Measurements from ENCODE around the gene PPP1R9A. TPM values are rescaled to one million over a fixed set of nuclear protein-coding genes. Genes with fewer than 3 reads are reported as not detected.

PPP1R9A gene
- total and polyA plus RNA-seq, 10 of the 15 experiments (the other 5 are each of a cell fraction or from before 2014, with no cell fraction given), result 0.04 to 0.12 TPM; not detected in 8

DNA sequence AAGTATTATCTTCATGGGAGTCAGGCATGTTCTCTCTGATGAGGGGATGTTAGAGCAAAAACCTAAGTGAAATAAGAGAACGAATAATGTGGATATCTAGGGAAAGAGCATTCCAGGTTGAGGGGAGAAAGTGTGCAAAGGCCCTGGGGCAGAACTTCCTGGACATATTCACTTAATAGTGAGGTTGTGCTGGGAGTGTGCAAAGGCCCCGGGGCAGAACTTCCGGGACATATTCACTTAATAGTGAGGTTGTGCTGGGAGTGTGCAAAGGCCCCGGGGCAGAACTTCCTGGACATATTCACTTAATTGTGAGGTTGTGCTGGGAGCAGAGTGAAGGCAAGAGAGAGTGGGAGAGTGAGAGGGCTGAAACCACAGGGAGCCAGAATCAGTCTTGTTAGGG, 405.2 kb downstream of the PPP1R9A start:
- ChIA-PET SMC1A (ENCODE audit: uncharacterized antibody, unreplicated experiment) (interaction anchor here (0.7 to 1.5 kb wide), 2 partner anchors 18 to 29 kb away, joined by 3 to 4 read pairs; no protein-coding TSS in a partner anchor), RAD21 (ENCODE audit: unreplicated experiment) (interaction anchor here (1.2 kb wide), 1 partner anchor 164 kb away, joined by 3 read pairs; no protein-coding TSS in a partner anchor), CTCF (no interaction called here), POLR2A (no interaction called here)
- H3K4me1 ChIP-seq (ENCODE audit: control insufficient read depth, insufficient read depth, low read length), result no peaks in the 10 kb centered on the region
- WGBS (ENCODE audit: insufficient coverage, insufficient replicate concordance, low lambda C conversion rate, missing lambda C conversion rate), result 73% methylated on average over 4 of the region's 4 CpGs
- H3K4me3 ChIP-seq, result no peak overlapping the region
- H2AFZ ChIP-seq (ENCODE audit: control insufficient read depth, low read depth, low read length), result no peak overlapping the region
- TF ChIP-seq YY1 (IDR thresholded peaks at IDR 0.05; ENCODE audit: low read depth, low read length), result no peak
- TF ChIP-seq, protein P1, sequence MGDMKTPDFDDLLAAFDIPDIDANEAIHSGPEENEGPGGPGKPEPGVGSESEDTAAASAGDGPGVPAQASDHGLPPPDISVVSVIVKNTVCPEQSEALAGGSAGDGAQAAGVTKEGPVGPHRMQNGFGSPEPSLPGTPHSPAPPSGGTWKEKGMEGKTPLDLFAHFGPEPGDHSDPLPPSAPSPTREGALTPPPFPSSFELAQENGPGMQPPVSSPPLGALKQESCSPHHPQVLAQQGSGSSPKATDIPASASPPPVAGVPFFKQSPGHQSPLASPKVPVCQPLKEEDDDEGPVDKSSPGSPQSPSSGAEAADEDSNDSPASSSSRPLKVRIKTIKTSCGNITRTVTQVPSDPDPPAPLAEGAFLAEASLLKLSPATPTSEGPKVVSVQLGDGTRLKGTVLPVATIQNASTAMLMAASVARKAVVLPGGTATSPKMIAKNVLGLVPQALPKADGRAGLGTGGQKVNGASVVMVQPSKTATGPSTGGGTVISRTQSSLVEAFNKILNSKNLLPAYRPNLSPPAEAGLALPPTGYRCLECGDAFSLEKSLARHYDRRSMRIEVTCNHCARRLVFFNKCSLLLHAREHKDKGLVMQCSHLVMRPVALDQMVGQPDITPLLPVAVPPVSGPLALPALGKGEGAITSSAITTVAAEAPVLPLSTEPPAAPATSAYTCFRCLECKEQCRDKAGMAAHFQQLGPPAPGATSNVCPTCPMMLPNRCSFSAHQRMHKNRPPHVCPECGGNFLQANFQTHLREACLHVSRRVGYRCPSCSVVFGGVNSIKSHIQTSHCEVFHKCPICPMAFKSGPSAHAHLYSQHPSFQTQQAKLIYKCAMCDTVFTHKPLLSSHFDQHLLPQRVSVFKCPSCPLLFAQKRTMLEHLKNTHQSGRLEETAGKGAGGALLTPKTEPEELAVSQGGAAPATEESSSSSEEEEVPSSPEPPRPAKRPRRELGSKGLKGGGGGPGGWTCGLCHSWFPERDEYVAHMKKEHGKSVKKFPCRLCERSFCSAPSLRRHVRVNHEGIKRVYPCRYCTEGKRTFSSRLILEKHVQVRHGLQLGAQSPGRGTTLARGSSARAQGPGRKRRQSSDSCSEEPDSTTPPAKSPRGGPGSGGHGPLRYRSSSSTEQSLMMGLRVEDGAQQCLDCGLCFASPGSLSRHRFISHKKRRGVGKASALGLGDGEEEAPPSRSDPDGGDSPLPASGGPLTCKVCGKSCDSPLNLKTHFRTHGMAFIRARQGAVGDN (IDR thresholded peaks at IDR 0.05), result no peak
- TF ChIP-seq, protein P2, sequence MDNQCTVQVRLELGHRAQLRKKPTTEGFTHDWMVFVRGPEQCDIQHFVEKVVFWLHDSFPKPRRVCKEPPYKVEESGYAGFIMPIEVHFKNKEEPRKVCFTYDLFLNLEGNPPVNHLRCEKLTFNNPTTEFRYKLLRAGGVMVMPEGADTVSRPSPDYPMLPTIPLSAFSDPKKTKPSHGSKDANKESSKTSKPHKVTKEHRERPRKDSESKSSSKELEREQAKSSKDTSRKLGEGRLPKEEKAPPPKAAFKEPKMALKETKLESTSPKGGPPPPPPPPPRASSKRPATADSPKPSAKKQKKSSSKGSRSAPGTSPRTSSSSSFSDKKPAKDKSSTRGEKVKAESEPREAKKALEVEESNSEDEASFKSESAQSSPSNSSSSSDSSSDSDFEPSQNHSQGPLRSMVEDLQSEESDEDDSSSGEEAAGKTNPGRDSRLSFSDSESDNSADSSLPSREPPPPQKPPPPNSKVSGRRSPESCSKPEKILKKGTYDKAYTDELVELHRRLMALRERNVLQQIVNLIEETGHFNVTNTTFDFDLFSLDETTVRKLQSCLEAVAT (IDR thresholded peaks at IDR 0.05), result no peak
- no peak for TF ChIP-seq CREM (IDR thresholded peaks at IDR 0.05; ENCODE audit: low read depth)
- TF ChIP-seq ZNF592 (IDR thresholded peaks at IDR 0.05), result no peak
- TF ChIP-seq, protein P3, sequence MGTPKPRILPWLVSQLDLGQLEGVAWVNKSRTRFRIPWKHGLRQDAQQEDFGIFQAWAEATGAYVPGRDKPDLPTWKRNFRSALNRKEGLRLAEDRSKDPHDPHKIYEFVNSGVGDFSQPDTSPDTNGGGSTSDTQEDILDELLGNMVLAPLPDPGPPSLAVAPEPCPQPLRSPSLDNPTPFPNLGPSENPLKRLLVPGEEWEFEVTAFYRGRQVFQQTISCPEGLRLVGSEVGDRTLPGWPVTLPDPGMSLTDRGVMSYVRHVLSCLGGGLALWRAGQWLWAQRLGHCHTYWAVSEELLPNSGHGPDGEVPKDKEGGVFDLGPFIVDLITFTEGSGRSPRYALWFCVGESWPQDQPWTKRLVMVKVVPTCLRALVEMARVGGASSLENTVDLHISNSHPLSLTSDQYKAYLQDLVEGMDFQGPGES (IDR thresholded peaks at IDR 0.05), result no peak
- DNase-seq (ENCODE audit: low read depth, low spot score) (no peak), ATAC-seq (no peak), FAIRE-seq (no peak)
- no peaks in the 10 kb centered on the region for H4K20me1 ChIP-seq (ENCODE audit: control insufficient read depth, insufficient read depth)
- no peak overlapping the region for H3K9ac ChIP-seq (ENCODE audit: control insufficient read depth, insufficient read depth, low read length)
- no peak overlapping the region for H3K27ac ChIP-seq (ENCODE audit: control insufficient read depth, insufficient read depth)
- no TSS peak for BruUV-seq (replicated peaks)
- H3K27me3 ChIP-seq (replicated peaks in 1 of 2; ENCODE audit: control insufficient read depth in 2 of 2, insufficient read depth in 2 of 2, low read length in 1 of 2), result no peaks in the 10 kb centered on the region
- in situ Hi-C loops (cut with MboI) (no loop called here), intact Hi-C loops (cut with micrococcal nuclease; ENCODE audit: unreplicated experiment) (no loop called here)
- H3K4me2 ChIP-seq (ENCODE audit: control insufficient read depth, insufficient read depth), result no peak overlapping the region
- no peaks in the 10 kb centered on the region for H3K9me3 ChIP-seq (replicated peaks; ENCODE audit: control insufficient read depth, insufficient read depth, low read length)
- H3K79me2 ChIP-seq (ENCODE audit: control insufficient read depth, insufficient read depth, low read length), result no peaks in the 10 kb centered on the region
- H3K36me3 ChIP-seq (ENCODE audit: control insufficient read depth in 2 of 2, insufficient read depth in 2 of 2, low read length in 1 of 2), result no peaks in the 10 kb centered on the region

Data from GM12878 (cell line).